ENCODE measurements around the gene PNPO. TPM values are rescaled to one million over a fixed set of nuclear protein-coding genes. Genes with fewer than 3 reads are reported as not detected.

The PNPO gene
- polyA plus RNA-seq, 1 of the 3 experiments (the other 2 are of a cell fraction) = 26.1 TPM

GRCh38 chr17:47898241-47898640 lies 43.1 kb upstream of the PNPO start:
- ChIA-PET CTCF (interaction anchor here (0.8 to 2.3 kb wide), 4 partner anchors 9 to 57 kb away, joined by 3 to 11 read pairs (median 4); partner anchors contain the start of gene SCRN2), POLR2A (no interaction called here)
- peaks cover 4 to 19% of the 10 kb centered on the region in 2 experiments; a peak in 3 of 4 replicates for H3K4me1 ChIP-seq (ENCODE audit: control insufficient read depth in 1 of 2, insufficient read depth in 2 of 2, low read depth in 1 of 2, low read length in 1 of 2)
- H3K79me2 ChIP-seq (ENCODE audit: insufficient read depth) = peaks cover 62% of the 10 kb centered on the region
- no peak overlapping the region for H3K27ac ChIP-seq (ENCODE audit: low read depth in 2 of 2, low read length in 1 of 2)
- H3K27me3 ChIP-seq (ENCODE audit: insufficient read depth) = no peaks in the 10 kb centered on the region
- no peaks in the 10 kb centered on the region for H3K9me3 ChIP-seq
- peaks cover 11 to 14% of the 10 kb centered on the region in 2 experiments for H3K36me3 ChIP-seq (replicated peaks in 1 of 2; ENCODE audit: control insufficient read depth in 1 of 2, insufficient read depth in 2 of 2, low read length in 1 of 2)
- TF ChIP-seq FOSL2 (IDR thresholded peaks at IDR 0.05; ENCODE audit: borderline replicate concordance, low read depth) = no peak
- no peak for TF ChIP-seq EZH2phosphoT487 (IDR thresholded peaks at IDR 0.05; ENCODE audit: borderline replicate concordance, low read depth)
- TF ChIP-seq NFIC (IDR thresholded peaks at IDR 0.05; ENCODE audit: borderline replicate concordance) = no peak
- no peak for TF ChIP-seq MXI1 (IDR thresholded peaks at IDR 0.05; ENCODE audit: low read depth, low read length)
- TF ChIP-seq, protein P1, sequence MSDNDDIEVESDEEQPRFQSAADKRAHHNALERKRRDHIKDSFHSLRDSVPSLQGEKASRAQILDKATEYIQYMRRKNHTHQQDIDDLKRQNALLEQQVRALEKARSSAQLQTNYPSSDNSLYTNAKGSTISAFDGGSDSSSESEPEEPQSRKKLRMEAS (IDR thresholded peaks at IDR 0.05; ENCODE audit: low read depth) = no peak
- TF ChIP-seq NRF1 (IDR thresholded peaks at IDR 0.05; ENCODE audit: low read depth, low read length) = no peak
- TF ChIP-seq RXRA (IDR thresholded peaks at IDR 0.05; ENCODE audit: borderline replicate concordance, low read depth) = no peak
- TF ChIP-seq CTCF (IDR thresholded peaks at IDR 0.05) = no peak
- TF ChIP-seq, protein P2, sequence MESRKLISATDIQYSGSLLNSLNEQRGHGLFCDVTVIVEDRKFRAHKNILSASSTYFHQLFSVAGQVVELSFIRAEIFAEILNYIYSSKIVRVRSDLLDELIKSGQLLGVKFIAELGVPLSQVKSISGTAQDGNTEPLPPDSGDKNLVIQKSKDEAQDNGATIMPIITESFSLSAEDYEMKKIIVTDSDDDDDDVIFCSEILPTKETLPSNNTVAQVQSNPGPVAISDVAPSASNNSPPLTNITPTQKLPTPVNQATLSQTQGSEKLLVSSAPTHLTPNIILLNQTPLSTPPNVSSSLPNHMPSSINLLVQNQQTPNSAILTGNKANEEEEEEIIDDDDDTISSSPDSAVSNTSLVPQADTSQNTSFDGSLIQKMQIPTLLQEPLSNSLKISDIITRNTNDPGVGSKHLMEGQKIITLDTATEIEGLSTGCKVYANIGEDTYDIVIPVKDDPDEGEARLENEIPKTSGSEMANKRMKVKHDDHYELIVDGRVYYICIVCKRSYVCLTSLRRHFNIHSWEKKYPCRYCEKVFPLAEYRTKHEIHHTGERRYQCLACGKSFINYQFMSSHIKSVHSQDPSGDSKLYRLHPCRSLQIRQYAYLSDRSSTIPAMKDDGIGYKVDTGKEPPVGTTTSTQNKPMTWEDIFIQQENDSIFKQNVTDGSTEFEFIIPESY (IDR thresholded peaks at IDR 0.05; ENCODE audit: borderline replicate concordance, low read depth) = no peak
- TF ChIP-seq, protein P3, sequence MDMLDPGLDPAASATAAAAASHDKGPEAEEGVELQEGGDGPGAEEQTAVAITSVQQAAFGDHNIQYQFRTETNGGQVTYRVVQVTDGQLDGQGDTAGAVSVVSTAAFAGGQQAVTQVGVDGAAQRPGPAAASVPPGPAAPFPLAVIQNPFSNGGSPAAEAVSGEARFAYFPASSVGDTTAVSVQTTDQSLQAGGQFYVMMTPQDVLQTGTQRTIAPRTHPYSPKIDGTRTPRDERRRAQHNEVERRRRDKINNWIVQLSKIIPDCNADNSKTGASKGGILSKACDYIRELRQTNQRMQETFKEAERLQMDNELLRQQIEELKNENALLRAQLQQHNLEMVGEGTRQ (IDR thresholded peaks at IDR 0.05; ENCODE audit: borderline replicate concordance, low read depth, low read length) = no peak
- no peak for TF ChIP-seq TEAD4 (IDR thresholded peaks at IDR 0.05; ENCODE audit: borderline replicate concordance, insufficient read depth)
- TF ChIP-seq TAF1 (IDR thresholded peaks at IDR 0.05; ENCODE audit: borderline replicate concordance, low read depth, low read length) = no peak
- TF ChIP-seq, protein P4, sequence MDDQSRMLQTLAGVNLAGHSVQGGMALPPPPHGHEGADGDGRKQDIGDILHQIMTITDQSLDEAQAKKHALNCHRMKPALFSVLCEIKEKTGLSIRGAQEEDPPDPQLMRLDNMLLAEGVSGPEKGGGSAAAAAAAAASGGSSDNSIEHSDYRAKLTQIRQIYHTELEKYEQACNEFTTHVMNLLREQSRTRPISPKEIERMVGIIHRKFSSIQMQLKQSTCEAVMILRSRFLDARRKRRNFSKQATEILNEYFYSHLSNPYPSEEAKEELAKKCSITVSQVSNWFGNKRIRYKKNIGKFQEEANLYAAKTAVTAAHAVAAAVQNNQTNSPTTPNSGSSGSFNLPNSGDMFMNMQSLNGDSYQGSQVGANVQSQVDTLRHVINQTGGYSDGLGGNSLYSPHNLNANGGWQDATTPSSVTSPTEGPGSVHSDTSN (IDR thresholded peaks at IDR 0.05) = no peak
- no peak for TF ChIP-seq FOXJ3 (CRISPR knock-in tag; IDR thresholded peaks at IDR 0.05)
- no peak for TF ChIP-seq CHD2 (IDR thresholded peaks at IDR 0.05; ENCODE audit: low read length, partially characterized antibody)
- no peak for TF ChIP-seq JUND (IDR thresholded peaks at IDR 0.05)
- no peak for TF ChIP-seq TCF12 (IDR thresholded peaks at IDR 0.05)
- no peak overlapping the region for H3K4me3 ChIP-seq (ENCODE audit: low read depth in 2 of 2, low read length in 1 of 2)
- no peak overlapping the region for H3K9ac ChIP-seq
- no peak for DNase-seq
- H3F3A ChIP-seq (replicated peaks; ENCODE audit: insufficient read depth) = peaks cover 3% of the 10 kb centered on the region
- no peaks in the 10 kb centered on the region for H3K9me2 ChIP-seq
- H4K20me1 ChIP-seq (ENCODE audit: insufficient read depth) = no peaks in the 10 kb centered on the region
- no peak overlapping the region for H2AFZ ChIP-seq (ENCODE audit: low read depth)
- H3K4me2 ChIP-seq = no peak overlapping the region
